Suppressor macrophage treated with lipopolysaccharide for 1 hour (primary cell): ENCODE data around the gene CUX1.
"Not testable (repeated sequence)": the region's sequence is repeated elsewhere in the genome, so short reads cannot be mapped to it uniquely, and the experiment has no call there.

Experiments
- DNase-seq, 3 donors: peaks; one replicate each; pipeline ENCODE4 v3.0.0-alpha.2; 2020 to 2022

CUX1 gene

DNA sequence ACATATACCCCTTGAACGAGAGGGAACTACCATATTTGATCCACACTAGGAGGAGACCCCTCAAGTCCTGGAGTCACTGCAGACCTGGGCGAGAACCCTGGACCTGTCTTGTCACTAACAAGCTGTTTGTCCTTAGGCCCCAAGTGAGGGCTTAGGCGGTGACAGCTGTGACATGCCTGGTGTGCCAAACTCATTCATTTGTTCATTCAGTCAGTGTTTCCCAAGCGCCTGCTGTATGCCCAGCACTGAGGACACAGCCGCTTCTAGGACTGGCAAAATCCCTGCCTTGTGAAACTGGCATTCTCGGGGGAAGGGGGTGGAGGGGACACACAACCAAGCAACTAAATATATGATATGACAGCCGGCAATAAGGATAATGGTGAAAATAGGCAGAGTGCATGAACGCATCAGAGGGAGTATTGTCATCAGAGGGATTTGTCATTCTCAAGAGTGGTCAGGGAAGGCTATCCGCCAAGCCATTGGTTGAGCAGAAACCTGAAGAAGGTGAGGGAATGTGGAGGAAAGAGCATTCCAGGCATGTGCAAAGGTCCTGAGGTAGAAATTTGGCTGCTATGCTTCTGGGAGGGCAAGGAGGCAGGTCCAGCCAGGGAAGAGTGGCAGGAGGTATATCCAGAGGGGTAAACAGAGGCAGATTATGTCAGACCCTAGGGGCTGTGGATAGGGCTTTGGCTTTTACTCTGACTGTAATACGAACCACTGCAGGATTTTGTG, 480.2 kb downstream of the CUX1 start:
- DNase-seq = no peak

DNA sequence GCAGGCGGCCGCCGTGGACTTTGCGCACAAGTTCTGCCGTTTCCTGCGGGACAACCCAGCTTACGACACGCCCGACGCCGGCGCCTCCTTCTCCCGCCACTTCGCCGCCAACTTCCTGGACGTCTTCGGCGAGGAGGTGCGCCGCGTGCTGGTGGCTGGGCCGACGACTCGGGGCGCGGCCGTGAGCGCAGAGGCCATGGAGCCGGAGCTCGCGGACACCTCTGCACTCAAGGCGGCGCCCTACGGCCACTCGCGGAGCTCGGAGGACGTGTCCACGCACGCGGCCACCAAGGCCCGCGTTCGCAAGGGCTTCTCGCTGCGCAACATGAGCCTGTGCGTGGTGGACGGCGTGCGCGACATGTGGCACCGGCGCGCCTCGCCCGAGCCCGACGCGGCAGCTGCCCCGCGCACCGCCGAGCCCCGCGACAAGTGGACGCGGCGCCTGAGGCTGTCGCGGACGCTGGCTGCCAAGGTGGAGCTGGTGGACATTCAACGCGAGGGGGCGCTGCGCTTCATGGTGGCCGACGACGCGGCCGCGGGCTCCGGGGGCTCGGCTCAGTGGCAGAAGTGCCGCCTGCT, 483.3 kb downstream of the CUX1 start:
- no peak for DNase-seq

GRCh38 chr7:102301367-102301766, 483.9 kb downstream of the CUX1 start:
- DNase-seq = not testable (repeated sequence)

DNA sequence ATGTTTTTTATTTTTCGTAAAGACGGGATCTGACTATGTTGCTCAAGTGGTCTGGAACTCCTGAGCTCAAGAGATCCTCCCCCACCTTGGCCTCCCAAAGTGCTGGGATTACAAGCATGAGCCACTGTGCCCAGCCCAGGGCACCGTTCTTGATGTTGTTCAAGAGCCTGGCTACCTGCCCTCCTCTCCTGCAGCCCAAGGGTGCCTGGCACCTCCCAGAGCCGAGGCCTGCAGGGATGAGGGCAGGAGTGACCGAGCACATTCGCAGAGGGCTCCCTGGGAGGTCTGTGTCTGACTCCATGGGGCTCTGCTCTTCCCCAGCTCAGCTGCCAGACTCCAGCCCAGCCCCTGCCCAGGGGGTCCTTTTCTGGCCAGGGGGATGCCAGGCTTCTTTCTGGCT, 484.6 kb downstream of the CUX1 start:
- DNase-seq = no peak

- DNase-seq = peak; percentile 35 to 55 (median 38)
Observed at GRCh38 chr7:102303669-102304422, 486.4 kb downstream of the CUX1 start.

GRCh38 chr7:102304668-102305067, 487.2 kb downstream of the CUX1 start:
- no peak for DNase-seq

GRCh38 chr7:102305414-102306268, 488.2 kb downstream of the CUX1 start:
- no peak for DNase-seq

GRCh38 chr7:102306916-102307677, 489.7 kb downstream of the CUX1 start:
- DNase-seq = peak; percentile 78 to 88 (median 88)

- no peak for DNase-seq
Observed at GRCh38 chr7:102310414-102310815, 493.0 kb downstream of the CUX1 start.

- DNase-seq = no peak
Observed at GRCh38 chr7:102312317-102312716, 494.9 kb downstream of the CUX1 start.

- DNase-seq = no peak
Observed at GRCh38 chr7:102313997-102314780, 496.8 kb downstream of the CUX1 start.

GRCh38 chr7:102317231-102318059, 500.0 kb downstream of the CUX1 start:
- DNase-seq = no peak

- DNase-seq = no peak
Observed at GRCh38 chr7:102318482-102318971, 501.1 kb downstream of the CUX1 start.

DNA sequence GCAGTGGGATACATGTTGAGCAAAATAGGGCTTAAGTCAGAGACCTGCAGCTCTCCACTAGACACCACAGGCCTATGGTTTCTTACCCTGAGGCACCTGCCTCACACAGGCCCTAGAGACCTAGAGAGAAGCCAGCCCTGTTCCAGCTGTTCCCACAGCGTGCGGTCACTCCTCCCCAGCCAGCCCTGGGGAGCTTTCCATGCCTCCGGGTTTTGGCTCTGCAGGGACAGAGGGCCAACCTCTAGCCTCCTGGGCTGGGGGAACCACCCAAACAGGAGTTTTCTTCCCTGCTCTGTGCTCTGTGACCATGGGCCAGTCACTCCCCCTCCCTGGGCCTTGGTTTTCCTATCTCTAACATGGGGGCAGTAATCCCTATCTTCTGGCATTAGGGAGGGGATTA, 502.2 kb downstream of the CUX1 start:
- peak in 1 of 3 donors; percentile 15 for DNase-seq

GRCh38 chr7:102320181-102320580, 502.8 kb downstream of the CUX1 start:
- peak in 1 of 3 donors; percentile 14 for DNase-seq

- peak in 1 of 3 donors; percentile 9 for DNase-seq
Observed at GRCh38 chr7:102320601-102321350, 503.4 kb downstream of the CUX1 start.

- peak; percentile 10 to 31 (median 28) for DNase-seq
Observed at GRCh38 chr7:102321351-102322201, 504.1 kb downstream of the CUX1 start.

- DNase-seq = peak in 1 of 3 donors; percentile 14
Observed at GRCh38 chr7:102322202-102322715, 504.8 kb downstream of the CUX1 start.
